Left hindlimb (tissue), 1 donor: ENCODE data around the gene PRKRA.
"Not testable (repeated sequence)": the region's sequence is repeated elsewhere in the genome, so short reads cannot be mapped to it uniquely, and the experiment has no call there.

Experiments
- DNase-seq: peaks from one replicate; pipeline ENCODE4 v3.0.0-alpha.2; 2018

Gene PRKRA

GRCh38 chr2:178450774-178451525 lies at the start of gene PRKRA, which contains the start of gene PJVK:
PRKRA (minus strand) TSS chr2:178451175; CDS start chr2:178451030, 145 bp downstream.
PJVK (plus strand) TSS chr2:178451378; CDS start chr2:178453410, 2,032 bp downstream.
- peak; percentile 99 for DNase-seq

GRCh38 chr2:178499640-178500039 lies 48.7 kb upstream of the PRKRA start:
- DNase-seq = no peak

- no peak for DNase-seq
Measured at GRCh38 chr2:178498137-178498536, 47.2 kb upstream of the PRKRA start.

GRCh38 chr2:178496049-178496448 lies 45.1 kb upstream of the PRKRA start:
- DNase-seq = no peak

- DNase-seq = no peak
Measured at GRCh38 chr2:178491612-178492011, 40.6 kb upstream of the PRKRA start.

GRCh38 chr2:178485356-178485755 lies 34.4 kb upstream of the PRKRA start:
- DNase-seq = no peak

GRCh38 chr2:178484245-178485041 lies 33.5 kb upstream of the PRKRA start:
- no peak for DNase-seq

GRCh38 chr2:178482437-178482836 lies 31.5 kb upstream of the PRKRA start:
- DNase-seq = no peak

- DNase-seq = peak; percentile 96
Measured at GRCh38 chr2:178480227-178481181, 29.5 kb upstream of the PRKRA start, which contains the start of gene PLEKHA3. PLEKHA3 (plus strand) TSS chr2:178480457; CDS start chr2:178480870, 413 bp downstream.

- no peak for DNase-seq
Measured at GRCh38 chr2:178479758-178480226, 28.8 kb upstream of the PRKRA start.

- DNase-seq = no peak
Measured at GRCh38 chr2:178479275-178479616, 28.3 kb upstream of the PRKRA start.

- peak; percentile 89 for DNase-seq
Measured at GRCh38 chr2:178478439-178479274, 27.7 kb upstream of the PRKRA start, which contains the start of gene FKBP7. FKBP7 (minus strand) TSS chr2:178478600; CDS start chr2:178478499, 101 bp downstream.

GRCh38 chr2:178478130-178478438 lies 27.1 kb upstream of the PRKRA start:
- no peak for DNase-seq

- DNase-seq = no peak
Measured at GRCh38 chr2:178477443-178478129, 26.6 kb upstream of the PRKRA start.

GRCh38 chr2:178476477-178476876 lies 25.5 kb upstream of the PRKRA start:
- no peak for DNase-seq

GRCh38 chr2:178474560-178474959 lies 23.6 kb upstream of the PRKRA start:
- no peak for DNase-seq

- no peak for DNase-seq
Measured at GRCh38 chr2:178473931-178474330, 23.0 kb upstream of the PRKRA start.

GRCh38 chr2:178473373-178473772 lies 22.4 kb upstream of the PRKRA start:
- no peak for DNase-seq

GRCh38 chr2:178471313-178471712 lies 20.3 kb upstream of the PRKRA start:
- DNase-seq = not testable (repeated sequence)

- no peak for DNase-seq
Measured at GRCh38 chr2:178469219-178469849, 18.4 kb upstream of the PRKRA start.
